Spleen (tissue), 11 donors: Measurements from ENCODE around the gene EGFLAM. TPM values are rescaled to one million over a fixed set of nuclear protein-coding genes. Genes with fewer than 3 reads are reported as not detected.

Experiments used
- DNase-seq: peaks from one replicate; pipeline ENCODE4 v3.0.0-alpha.2; 2020
- H3K27ac ChIP-seq, 8 donors: fragments of 200-600 bp; sonication (generic) in 7 of 8; 1 replicate in 4 of 8; 2 replicates in 4 of 8; pipeline versions ENCODE4 v1.5.0 to v1.8.0; 2016 to 2021; ENCODE audit warnings: inconsistent platforms in 4 of 8, mild to moderate bottlenecking in 4 of 8, moderate library complexity in 1 of 8
- H3K27me3 ChIP-seq, 7 donors: fragments of 200-600 bp; sonication (generic) in 6 of 7; replicated peaks in 1 of 7; 1 replicate in 4 of 7; 2 replicates in 3 of 7; pipeline versions ENCODE4 v1.5.0 to v1.8.0; 2016 to 2021; ENCODE audit warnings: inconsistent platforms in 3 of 7, mild to moderate bottlenecking in 1 of 7
- H3K36me3 ChIP-seq, 6 donors: fragments of 200-600 bp; sonication (generic) in 5 of 6; 1 replicate in 4 of 6; 2 replicates in 2 of 6; pipeline versions ENCODE4 v1.5.0 to v1.8.0; 2016 to 2021; ENCODE audit warnings: inconsistent platforms in 2 of 6
- H3K4me1 ChIP-seq, 6 donors: fragments of 200-600 bp; sonication (generic) in 5 of 6; 1 replicate in 3 of 6; 2 replicates in 3 of 6; pipeline versions ENCODE4 v1.5.0 to v1.8.0; 2016 to 2021; ENCODE audit warnings: inconsistent platforms in 3 of 6
- H3K4me3 ChIP-seq, 8 donors: fragments of 200-600 bp; sonication (generic) in 7 of 8; 1 replicate in 4 of 8; 2 replicates in 4 of 8; pipeline versions ENCODE4 v1.5.0 to v1.8.0; 2016 to 2021; ENCODE audit warnings: inconsistent platforms in 4 of 8, mild to moderate bottlenecking in 4 of 8, moderate library complexity in 2 of 8
- H3K9me3 ChIP-seq, 8 donors: fragments of 200-600 bp; sonication (generic) in 7 of 8; 1 replicate in 4 of 8; 2 replicates in 4 of 8; pipeline versions ENCODE4 v1.5.0 to v1.8.0; 2016 to 2021; ENCODE audit warnings: inconsistent platforms in 4 of 8
- CTCF ChIP-seq, 11 experiments: fragments of 200-600 bp in 7 of 11; fragments of 450-650 bp in 4 of 11; sonication (generic) in 4 of 11; IDR thresholded peaks in 8 of 11; conservative IDR thresholded peaks in 3 of 11; 1 replicate in 7 of 11; 2 replicates in 4 of 11; pipeline versions ENCODE4 v1.4.0 to v1.8.0; 2016 to 2021; ENCODE audit warnings: antibody characterized with exemption in 11 of 11, inconsistent platforms in 4 of 11, mild to moderate bottlenecking in 1 of 11
- POLR2A ChIP-seq, 3 donors: fragments of 450-650 bp; IDR thresholded peaks; one replicate each; pipeline ENCODE4 v1.5.1; 2017; ENCODE audit warnings: antibody characterized with exemption in 3 of 3, mild to moderate bottlenecking in 1 of 3
- POLR2AphosphoS5 ChIP-seq, 3 donors: sonication (generic); formaldehyde crosslinking; IDR thresholded peaks; one replicate each; pipeline ENCODE4 v1.5.1; 2017; ENCODE audit warnings: antibody characterized with exemption in 3 of 3
- WGBS, 5 donors: extraction: QIAGEN DNeasy Blood & Tissue Kit in 3 of 5; methylation state at CpG; one replicate each; pipeline versions ENCODE4 v1.1.5 to v1.1.7; 2013 to 2018; 5-methylcytosine and 5-hydroxymethylcytosine counted together
- intact Hi-C: fragments of 100-400 bp; cut with DNase I; formaldehyde crosslinking; loops from one replicate; pipeline ENCODE4 v1.15.0; 2023; ENCODE audit warnings: low total_unique reads
- polyA plus RNA-seq, 3 donors: library from polyadenylated mRNA; stranded (reverse); fragments of 200-250 nt; gene quantifications; one replicate each; pipeline ENCODE4 v1.2.1, GENCODE V29; 2013
- total RNA-seq, 7 donors: library from RNA; depleted of rRNA in 3 of 7; stranded (reverse); fragments of >200 nt in 3 of 7; fragmentation: NEBNext Ultra II Directional in 4 of 7; extraction: Animal tissue kit (Norgen Biotek cat#: 25700) in 4 of 7; gene quantifications; one replicate each; pipeline versions ENCODE4 v1.1.0 to v1.2.1, GENCODE V29; 2016 to 2021
- donor health status: healthy with polysubstance abuse.
- donor health status: DM: no; HTN: no; CAD: no; lungs with moderate emphysema.
- donor health status: DM: no; HTN: no; CAD: no.
- donor health status: Bipolar disorder and iron deficiency.
- donor health status: healthy.
- donor health status: DM: no; HTN: no; CAD: no.
- donor health status: DM: yes; HTN: yes; CAD: no.

The EGFLAM gene
- total and polyA plus RNA-seq, 10 donors = 6.0 to 16.8 (median 10.9) TPM

- Histone ChIP-seq H3K9me3 (no peaks in the 10 kb centered on the region), H3K4me1 (peaks cover 5 to 49% (median 14%) of the 10 kb centered on the region in 6 donors), H3K4me3 (no peak overlapping the region), H3K27ac (peak overlapping the region in 6 of 8 donors; percentile 5 to 89 (median 80)), H3K36me3 (no peaks in the 10 kb centered on the region), H3K27me3 (peaks cover 0 to 100% (median 17%) of the 10 kb centered on the region in 7 donors)
- DNase-seq = no peak
- WGBS, 5 donors = 50 to 73% (median 68%) methylated on average over 5 of the region's 5 CpGs
- intact Hi-C loops = no loop called here
- TF ChIP-seq CTCF (IDR thresholded peaks at IDR 0.05 in 8 of 11, conservative IDR thresholded peaks at IDR 0.05 in 3 of 11) = no peak
- TF ChIP-seq POLR2A (IDR thresholded peaks at IDR 0.05) = no peak
- TF ChIP-seq POLR2AphosphoS5 (IDR thresholded peaks at IDR 0.05) = no peak
Observed at GRCh38 chr5:38447786-38448185, 189.4 kb downstream of the EGFLAM start.

- intact Hi-C loops = no loop called here
- no peaks in the 10 kb centered on the region for H3K9me3 ChIP-seq
- WGBS, 5 donors = 63 to 77% (median 69%) methylated on average over 8 to 9 of the region's 9 CpGs
Observed at GRCh38 chr5:38448568-38449350, 190.4 kb downstream of the EGFLAM start.

GRCh38 chr5:38450627-38451026 lies 192.3 kb downstream of the EGFLAM start:
- H3K27ac ChIP-seq = peak overlapping the region; percentile 23 to 89 (median 54)
- intact Hi-C loops = no loop called here
- peaks cover 0 to 94% (median 14%) of the 10 kb centered on the region in 7 donors for H3K27me3 ChIP-seq
- no peak for DNase-seq
- H3K36me3 ChIP-seq = no peaks in the 10 kb centered on the region
- peaks cover 12 to 62% (median 29%) of the 10 kb centered on the region in 6 donors for H3K4me1 ChIP-seq
- H3K9me3 ChIP-seq = no peaks in the 10 kb centered on the region
- H3K4me3 ChIP-seq = no peak overlapping the region
- TF ChIP-seq CTCF (IDR thresholded peaks at IDR 0.05 in 8 of 11, conservative IDR thresholded peaks at IDR 0.05 in 3 of 11) (no peak), POLR2A (IDR thresholded peaks at IDR 0.05) (no peak), POLR2AphosphoS5 (IDR thresholded peaks at IDR 0.05) (no peak)
- WGBS, 5 donors = 65 to 79% (median 72%) methylated on average over 6 of the region's 6 CpGs

More at GRCh38 chr5:38448568-38449350, 190.4 kb downstream of the EGFLAM start:
- TF ChIP-seq CTCF (IDR thresholded peaks at IDR 0.05 in 8 of 11, conservative IDR thresholded peaks at IDR 0.05 in 3 of 11) (no peak), POLR2A (IDR thresholded peaks at IDR 0.05) (no peak), POLR2AphosphoS5 (IDR thresholded peaks at IDR 0.05) (no peak)
- DNase-seq = no peak
- Histone ChIP-seq H3K4me3 (no peak overlapping the region), H3K27me3 (peaks cover 0 to 94% (median 17%) of the 10 kb centered on the region in 7 donors), H3K36me3 (no peaks in the 10 kb centered on the region), H3K4me1 (peaks cover 9 to 58% (median 24%) of the 10 kb centered on the region in 6 donors), H3K27ac (peak overlapping the region in 6 of 8 donors; percentile 3 to 89 (median 62))

GRCh38 chr5:38451074-38451725 lies 192.8 kb downstream of the EGFLAM start:
- WGBS, 5 donors = 55 to 66% (median 61%) methylated on average over 9 of the region's 9 CpGs
- Histone ChIP-seq H3K4me1 (peaks cover 12 to 62% (median 29%) of the 10 kb centered on the region in 6 donors), H3K27ac (peak overlapping the region in 6 of 8 donors; percentile 23 to 89 (median 54)), H3K9me3 (no peaks in the 10 kb centered on the region), H3K27me3 (peaks cover 0 to 94% (median 11%) of the 10 kb centered on the region in 7 donors), H3K36me3 (no peaks in the 10 kb centered on the region), H3K4me3 (no peak overlapping the region)
- intact Hi-C loops = no loop called here
- peak in 1 of 3 donors; percentile 57 for TF ChIP-seq POLR2AphosphoS5 (IDR thresholded peaks at IDR 0.05)
- no peak for TF ChIP-seq CTCF (IDR thresholded peaks at IDR 0.05 in 8 of 11, conservative IDR thresholded peaks at IDR 0.05 in 3 of 11)
- no peak for DNase-seq
